Stimulated activated CD8-positive, alpha-beta memory T cell treated with anti-CD3 and anti-CD28 coated beads, Interleukin-15, amount 100 ng/mL, for 24 hours (primary cell): ENCODE results near the gene PRKG1.
"Not testable (repeated sequence)": the region's sequence is repeated elsewhere in the genome, so short reads cannot be mapped to it uniquely, and the experiment has no call there.

ENCODE experiments used
- DNase-seq: peaks from one replicate; pipeline ENCODE4 v3.0.0-alpha.2; 2020; ENCODE audit warnings: low read depth

Gene PRKG1

GRCh38 chr10:51377932-51378599 lies 303.8 kb downstream of the PRKG1 start:
- no peak for DNase-seq

GRCh38 chr10:51382181-51382580 lies 307.9 kb downstream of the PRKG1 start:
- DNase-seq: no peak

DNA sequence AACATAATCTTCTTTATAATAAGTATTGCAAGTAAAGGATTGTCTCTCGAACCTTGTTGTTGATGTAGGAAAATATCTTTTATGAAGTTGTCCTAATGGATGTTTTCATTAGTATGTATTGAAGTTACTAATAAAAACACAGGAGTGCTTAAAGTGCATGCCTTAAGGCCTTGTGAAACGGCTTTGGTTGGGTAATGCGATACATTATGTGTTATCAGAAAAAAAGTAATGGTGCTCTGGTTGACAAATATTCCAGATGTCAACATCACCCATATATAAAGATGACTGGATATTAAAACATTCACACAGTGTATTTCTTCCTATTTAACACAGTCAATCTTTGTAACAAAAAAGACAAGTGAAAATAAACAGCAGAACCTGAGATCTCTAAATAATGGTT lies 310.7 kb downstream of the PRKG1 start:
- no peak for DNase-seq

DNA sequence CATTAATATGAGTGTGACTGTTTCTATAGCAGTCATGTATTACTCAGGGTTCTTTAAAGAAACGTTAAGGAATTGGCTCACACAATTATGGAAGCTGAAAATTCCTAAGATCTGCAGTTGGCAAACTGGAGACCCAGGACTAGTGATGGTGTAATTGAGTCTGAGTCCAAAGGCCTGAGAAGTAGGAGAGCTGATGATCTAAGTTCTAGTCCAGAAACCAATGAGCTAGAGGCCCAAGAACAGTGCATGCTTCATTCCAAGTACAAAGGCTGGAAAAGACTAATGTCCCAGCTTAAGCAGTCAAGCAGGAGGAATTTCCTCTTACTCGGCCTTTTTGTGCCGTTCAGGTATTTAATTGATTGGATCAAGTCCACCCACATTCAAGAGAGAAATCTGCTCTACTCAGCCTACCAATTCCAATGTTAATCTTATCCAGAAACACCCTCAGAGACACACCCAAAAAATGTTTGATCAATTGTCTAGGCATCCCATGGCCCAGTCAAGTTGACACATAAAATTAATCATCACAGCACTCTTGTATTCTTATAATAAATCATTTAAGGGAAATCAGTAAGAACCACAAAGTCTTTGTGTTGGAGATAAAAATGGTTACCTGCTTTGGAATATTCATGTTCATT lies 312.1 kb downstream of the PRKG1 start:
- DNase-seq: no peak

GRCh38 chr10:51389415-51390321 lies 315.4 kb downstream of the PRKG1 start:
- no peak for DNase-seq

- not testable (repeated sequence) for DNase-seq
Observed at GRCh38 chr10:51393006-51393405, 318.7 kb downstream of the PRKG1 start.

DNA sequence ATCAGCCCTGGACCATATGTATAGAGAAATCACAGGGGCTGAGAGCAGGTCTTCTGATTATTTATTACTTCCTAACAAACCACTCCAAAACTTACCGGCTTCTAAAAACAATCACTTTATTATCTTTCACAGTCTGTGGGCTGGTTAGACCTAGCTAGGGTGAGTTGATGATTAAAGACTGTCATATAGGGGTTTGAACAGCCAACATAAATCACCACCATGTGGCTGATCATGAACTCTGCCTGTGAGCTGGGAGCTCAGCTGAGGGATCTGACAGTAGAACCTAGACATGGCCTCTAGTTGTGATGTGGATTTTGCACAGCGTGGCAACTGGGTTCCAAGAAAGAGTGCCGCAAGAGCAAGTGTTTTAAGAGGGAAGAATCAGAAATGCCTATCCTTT lies 319.8 kb downstream of the PRKG1 start:
- no peak for DNase-seq

DNA sequence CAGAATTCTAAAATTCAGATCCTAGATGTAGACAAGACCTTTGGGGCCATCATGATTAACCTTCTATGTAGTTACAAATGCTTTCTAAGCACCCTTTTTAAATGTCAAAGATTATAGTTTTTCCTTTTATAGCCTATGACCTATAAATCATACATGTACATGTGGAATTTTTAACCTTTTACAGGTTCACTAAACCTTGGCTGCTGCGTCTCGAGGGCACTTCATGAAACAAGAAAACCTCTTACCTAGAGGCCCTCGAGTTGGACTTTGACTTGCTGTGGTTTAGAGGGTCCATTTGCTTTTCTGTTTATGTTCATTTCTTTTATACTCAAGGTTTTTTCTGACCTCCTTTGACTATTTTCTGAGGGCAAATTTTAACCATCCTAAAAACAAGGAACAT lies 323.0 kb downstream of the PRKG1 start:
- no peak for DNase-seq

GRCh38 chr10:51397695-51398094 lies 323.4 kb downstream of the PRKG1 start:
- no peak for DNase-seq

GRCh38 chr10:51399840-51400239 lies 325.6 kb downstream of the PRKG1 start:
- DNase-seq: no peak

GRCh38 chr10:51400392-51401096 lies 326.3 kb downstream of the PRKG1 start:
- DNase-seq: no peak

- no peak for DNase-seq
Observed at GRCh38 chr10:51403521-51403920, 329.2 kb downstream of the PRKG1 start.

- no peak for DNase-seq
Observed at GRCh38 chr10:51405580-51406351, 331.5 kb downstream of the PRKG1 start.

- DNase-seq: no peak
Observed at GRCh38 chr10:51406581-51406980, 332.3 kb downstream of the PRKG1 start.

DNA sequence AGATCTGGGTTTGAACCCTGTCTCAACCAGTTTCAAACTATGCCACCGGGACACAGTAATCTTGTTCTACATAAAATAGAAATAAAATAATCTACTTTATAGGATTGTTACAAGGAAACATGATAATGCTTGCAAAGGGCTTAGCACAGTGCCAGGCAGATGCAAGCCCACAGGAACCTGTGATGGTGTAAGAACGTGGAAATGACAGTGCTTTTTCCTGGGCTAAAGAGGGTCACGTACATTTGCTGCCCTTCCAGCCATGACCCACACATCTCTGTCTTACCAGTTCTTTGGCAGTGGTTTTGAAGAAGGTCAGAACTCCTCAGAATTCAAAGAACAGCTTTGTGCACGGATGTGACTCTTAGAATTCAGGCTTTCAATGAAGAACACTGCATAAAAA lies 342.2 kb downstream of the PRKG1 start:
- DNase-seq: no peak

DNA sequence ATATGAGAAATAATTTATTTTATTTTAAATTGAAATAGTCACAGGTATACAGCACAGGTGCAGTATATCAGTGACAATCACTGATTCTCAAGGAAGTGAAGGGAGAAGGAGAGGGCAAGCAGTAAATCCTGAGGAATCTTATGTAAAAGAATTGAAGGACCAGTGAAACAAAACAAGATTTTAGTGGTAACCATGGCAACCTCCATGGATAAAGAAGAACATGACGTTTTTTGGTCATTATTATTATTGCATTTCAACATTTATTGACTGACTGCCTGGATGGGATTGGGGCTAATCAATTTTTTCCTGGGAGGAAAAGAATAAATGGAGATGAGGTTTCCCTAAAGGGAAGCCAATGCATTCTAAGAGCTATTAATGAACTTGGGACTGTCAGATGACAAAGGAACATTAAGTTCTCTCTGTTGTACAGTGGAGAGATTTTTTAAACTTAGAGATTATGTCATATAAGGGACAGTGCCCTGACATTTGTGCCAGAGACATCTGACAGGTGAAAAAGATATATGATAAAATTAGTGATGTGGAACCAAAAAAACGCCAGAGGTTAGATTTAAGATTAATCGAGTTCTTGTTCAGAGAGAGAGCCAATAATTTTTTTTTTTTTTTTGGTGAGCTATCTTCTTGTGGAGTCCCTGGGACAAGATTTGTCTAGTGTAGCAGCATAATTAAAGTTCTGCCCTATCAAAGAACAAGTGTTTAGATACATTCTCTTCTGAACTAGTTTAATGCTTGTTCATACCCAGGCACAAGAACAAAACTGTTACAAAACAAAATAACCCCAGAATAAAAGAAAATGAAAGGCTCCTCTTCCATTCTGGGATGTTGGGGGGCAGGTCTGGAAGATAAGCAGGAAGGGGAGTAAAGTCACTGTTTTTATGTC lies 345.2 kb downstream of the PRKG1 start:
- DNase-seq: no peak

DNA sequence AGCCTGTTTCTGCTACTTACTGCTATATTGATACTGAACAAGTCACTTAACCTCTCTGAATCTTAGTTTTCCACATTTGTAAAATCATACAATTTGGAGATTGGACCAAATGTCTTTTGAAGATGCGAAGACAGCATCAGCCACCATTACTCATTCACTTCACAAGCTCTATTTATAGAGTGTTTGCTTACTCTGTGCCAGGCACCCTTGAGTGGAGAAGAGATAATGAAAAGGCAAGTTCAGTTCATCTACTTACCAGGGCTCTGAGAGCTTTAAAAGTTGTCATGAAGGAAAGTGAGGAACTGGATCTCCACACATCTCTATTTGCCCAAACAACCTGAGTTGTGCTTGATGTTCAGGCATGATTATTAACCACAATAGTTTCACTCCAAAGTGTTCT lies 347.6 kb downstream of the PRKG1 start:
- DNase-seq: no peak

DNA sequence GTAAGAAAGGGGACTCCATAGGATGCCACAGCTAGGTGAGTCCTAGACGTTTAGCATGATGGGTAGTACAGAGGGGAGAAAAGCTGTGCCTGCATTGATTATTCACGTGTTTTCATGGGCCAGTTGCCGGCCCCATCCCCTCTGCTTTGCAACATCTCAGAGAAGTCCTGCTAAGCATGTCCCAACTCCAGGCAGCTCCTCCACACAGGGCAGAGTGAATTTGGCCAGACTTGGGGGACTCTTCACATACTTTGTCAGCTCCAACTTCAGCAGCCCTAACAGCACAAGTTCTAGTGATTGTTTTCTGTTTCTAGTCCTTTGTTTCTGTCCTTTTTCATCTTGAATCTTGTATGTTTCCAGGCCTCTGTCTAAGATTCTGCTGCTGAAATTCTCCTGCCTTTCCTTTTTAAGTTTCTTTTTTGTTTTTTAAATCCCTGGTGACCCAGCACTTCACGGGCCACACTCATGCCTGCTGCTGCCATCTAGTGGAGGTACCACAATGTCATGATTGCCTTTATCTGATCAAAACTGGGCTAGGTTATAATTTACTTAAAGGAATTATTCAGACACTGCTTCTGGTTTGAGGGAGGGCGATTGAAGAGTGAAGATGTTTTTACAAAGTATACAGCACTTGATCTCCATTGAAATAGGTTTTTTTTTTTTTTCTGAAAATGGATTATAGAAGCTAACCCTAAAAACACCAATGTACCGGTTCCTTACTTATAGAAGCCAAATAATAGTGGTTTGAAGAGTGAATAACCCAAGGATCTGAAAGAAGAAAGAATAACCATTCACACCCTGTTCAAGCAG lies 348.2 kb downstream of the PRKG1 start:
- DNase-seq: no peak

DNA sequence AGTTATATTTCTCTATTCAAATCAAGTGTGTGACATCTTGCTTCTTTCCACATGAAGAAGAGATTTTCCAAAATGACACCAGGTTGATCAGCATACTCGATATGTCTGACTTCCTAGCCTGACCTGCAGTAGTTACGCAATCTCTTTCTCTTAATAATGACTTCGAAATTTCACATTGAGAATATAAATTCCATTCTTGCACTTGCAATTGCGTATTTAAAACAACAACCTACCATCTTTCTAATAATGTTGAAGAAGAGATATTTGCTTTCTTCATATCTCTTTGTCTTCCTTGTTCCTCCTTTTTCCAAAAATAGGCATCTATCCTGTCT lies 348.8 kb downstream of the PRKG1 start:
- no peak for DNase-seq

DNA sequence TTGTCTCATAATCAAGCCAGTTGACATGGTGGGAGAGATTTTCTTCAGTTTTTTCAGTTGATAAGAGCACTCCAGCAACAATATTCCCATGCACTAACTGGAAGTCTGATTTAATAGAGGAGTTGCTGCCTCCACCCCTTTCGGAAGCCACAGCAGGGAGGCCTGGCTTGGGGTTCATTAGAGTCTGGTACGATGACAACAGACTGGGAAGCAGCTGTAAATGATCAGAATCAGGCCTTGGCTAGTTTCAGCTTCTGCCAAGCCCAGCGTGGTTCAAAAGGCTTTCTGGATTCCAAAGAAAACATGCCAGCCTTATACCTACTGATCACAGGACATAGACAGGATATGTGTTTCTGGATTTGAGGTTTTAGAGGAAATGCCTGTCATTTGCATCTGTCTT lies 351.1 kb downstream of the PRKG1 start:
- DNase-seq: no peak
